ENCODE data around the gene TSPAN31. TPM values are rescaled to one million over a fixed set of nuclear protein-coding genes. Genes with fewer than 3 reads are reported as not detected.

The TSPAN31 gene
- total and polyA plus RNA-seq, 9 of the 15 experiments (the other 6 are each of a cell fraction or from before 2014, with no cell fraction given): 11.3 to 26.4 (median 14.3) TPM

GRCh38 chr12:57751788-57752667 is 7.2 kb downstream of the TSPAN31 start, which contains the start of gene CDK4 (continued):
- TF ChIP-seq ARID4B (CRISPR knock-in tag; IDR thresholded peaks at IDR 0.05) (peak; percentile 90), KLF13 (tag; IDR thresholded peaks at IDR 0.05; ENCODE audit: borderline replicate concordance, low read depth) (peak; percentile 87; the same call in 1 of the 2 replicates), XRCC3 (IDR thresholded peaks at IDR 0.05) (no peak), NCOA1 (IDR thresholded peaks at IDR 0.05; ENCODE audit: low read depth) (no peak), SFPQ (IDR thresholded peaks at IDR 0.05; ENCODE audit: low read depth, low read length) (no peak), CREM (IDR thresholded peaks at IDR 0.05; ENCODE audit: low read depth) (peak; percentile 91), USF1 (CRISPR knock-in tag; IDR thresholded peaks at IDR 0.05) (peak; percentile 99), RBBP5 (IDR thresholded peaks at IDR 0.05; ENCODE audit: borderline replicate concordance, insufficient read depth, low read length, poor library complexity, severe bottlenecking) (no peak), IFI16 (CRISPR knock-in tag; IDR thresholded peaks at IDR 0.05) (no peak), FOXP4 (CRISPR knock-in tag; IDR thresholded peaks at IDR 0.05; ENCODE audit: borderline replicate concordance) (no peak), BCOR (IDR thresholded peaks at IDR 0.05) (peak; percentile 5; the same call in 1 of the 2 replicates), ZNF165 (CRISPR knock-in tag; IDR thresholded peaks at IDR 0.05; ENCODE audit: borderline replicate concordance) (no peak)
- TF ChIP-seq, protein P1, sequence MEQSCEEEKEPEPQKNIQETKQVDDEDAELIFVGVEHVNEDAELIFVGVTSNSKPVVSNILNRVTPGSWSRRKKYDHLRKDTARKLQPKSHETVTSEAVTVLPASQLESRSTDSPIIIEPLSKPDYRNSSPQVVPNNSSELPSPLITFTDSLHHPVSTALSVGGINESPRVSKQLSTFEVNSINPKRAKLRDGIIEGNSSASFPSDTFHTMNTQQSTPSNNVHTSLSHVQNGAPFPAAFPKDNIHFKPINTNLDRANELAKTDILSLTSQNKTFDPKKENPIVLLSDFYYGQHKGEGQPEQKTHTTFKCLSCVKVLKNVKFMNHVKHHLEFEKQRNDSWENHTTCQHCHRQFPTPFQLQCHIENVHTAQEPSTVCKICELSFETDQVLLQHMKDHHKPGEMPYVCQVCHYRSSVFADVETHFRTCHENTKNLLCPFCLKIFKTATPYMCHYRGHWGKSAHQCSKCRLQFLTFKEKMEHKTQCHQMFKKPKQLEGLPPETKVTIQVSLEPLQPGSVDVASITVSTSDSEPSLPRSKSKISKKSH (CRISPR knock-in tag; IDR thresholded peaks at IDR 0.05): no peak
- TF ChIP-seq, protein P2, sequence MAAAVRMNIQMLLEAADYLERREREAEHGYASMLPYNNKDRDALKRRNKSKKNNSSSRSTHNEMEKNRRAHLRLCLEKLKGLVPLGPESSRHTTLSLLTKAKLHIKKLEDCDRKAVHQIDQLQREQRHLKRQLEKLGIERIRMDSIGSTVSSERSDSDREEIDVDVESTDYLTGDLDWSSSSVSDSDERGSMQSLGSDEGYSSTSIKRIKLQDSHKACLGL (CRISPR knock-in tag; IDR thresholded peaks at IDR 0.05; ENCODE audit: borderline replicate concordance, poor library complexity, severe bottlenecking): peak; percentile 23

All from K562 (cell line).